Hepatocyte (in vitro differentiated cells): ENCODE results near the gene HINT2.

Source experiments
- CTCF ChIP-seq: fragments of 200-600 bp; sonication (generic); IDR thresholded peaks from 2 replicates; pipeline ENCODE4 v1.5.1; 2016; ENCODE audit warnings: antibody characterized with exemption, mild to moderate bottlenecking; ENCODE audit not compliant: poor library complexity
- EZH2phosphoT487 ChIP-seq: fragments of 200-600 bp; sonication (generic); IDR thresholded peaks from one replicate; pipeline ENCODE4 v1.6.1; 2018; ENCODE audit warnings: antibody characterized with exemption, mild to moderate bottlenecking, low read depth, moderate library complexity; ENCODE audit not compliant: unreplicated experiment, severe bottlenecking

- TF ChIP-seq CTCF (no peak), EZH2phosphoT487 (no peak)
Measured at GRCh38 chr9:35771075-35771433, 43.8 kb downstream of the HINT2 start.
